HL-60 (cell line): ENCODE measurements around the gene NATD1.

ENCODE experiments used
- DNase-seq, 2 experiments: peaks; one replicate each; pipeline ENCODE4 v3.0.0-alpha.2; 2010 to 2020; ENCODE audit warnings: low read depth in 1 of 2, low spot score in 1 of 2
- H3K27ac ChIP-seq: fragments of 250-450 bp; sonication (Bioruptor Pico); replicated peaks from 2 replicates; pipeline ENCODE4 v1.5.1; 2020; ENCODE audit warnings: mild to moderate bottlenecking, moderate library complexity
- H3K27me3 ChIP-seq: fragments of 250-450 bp; sonication (Bioruptor Pico); 2 replicates; pipeline ENCODE4 v1.5.1; 2021; ENCODE audit warnings: mild to moderate bottlenecking, moderate library complexity; ENCODE audit not compliant: insufficient read depth, poor library complexity, severe bottlenecking
- H3K4me3 ChIP-seq: replicated peaks from 2 replicates; pipeline ENCODE4 v1.5.1; 2011; ENCODE audit warnings: mild to moderate bottlenecking, control low read depth, low read length; ENCODE audit not compliant: insufficient read depth
- GABPA ChIP-seq: IDR thresholded peaks from 2 replicates; pipeline ENCODE4 v1.6.1; 2012; ENCODE audit warnings: low read depth
- POLR2AphosphoS5 ChIP-seq: IDR thresholded peaks from 2 replicates; pipeline ENCODE4 v1.6.1; 2012; ENCODE audit warnings: low read depth
- SPI1 ChIP-seq: IDR thresholded peaks from 2 replicates; pipeline ENCODE4 v1.6.1; 2012; ENCODE audit warnings: low read depth, mild to moderate bottlenecking, borderline replicate concordance
- TF ChIP-seq, protein P1 (sequence below): IDR thresholded peaks from one replicate; pipeline ENCODE4 v1.5.1; 2011; ENCODE audit warnings: low read length, control low read depth, inconsistent platforms; ENCODE audit not compliant: insufficient read depth
- TF ChIP-seq, protein P2 (sequence below): IDR thresholded peaks from 2 replicates; pipeline ENCODE4 v1.6.1; 2012; ENCODE audit warnings: low read depth; ENCODE audit not compliant: insufficient replicate concordance

NATD1 gene

DNA sequence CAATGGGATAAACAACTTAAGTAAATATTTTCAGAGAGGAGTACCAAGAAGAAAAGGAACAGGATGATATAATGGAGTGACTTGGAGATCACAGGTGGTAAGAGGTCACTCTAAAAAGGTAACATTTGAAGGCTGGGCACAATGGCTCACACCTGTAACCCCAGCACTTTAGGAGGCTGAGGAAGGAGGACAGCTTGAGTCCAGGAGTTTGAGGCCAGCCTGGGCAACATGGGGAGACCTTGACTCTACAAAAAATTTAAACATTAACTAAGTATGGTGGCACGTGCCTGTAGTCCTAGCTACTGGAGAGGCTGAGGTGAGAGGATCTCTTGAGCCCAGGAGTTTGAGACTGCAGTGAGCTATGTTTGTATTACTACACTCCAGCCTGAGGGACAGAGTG is 35.9 kb downstream of the NATD1 start:
- no peak overlapping the region for H3K4me3 ChIP-seq
- no peaks in the 10 kb centered on the region for H3K27me3 ChIP-seq
- no peak for DNase-seq
- H3K27ac ChIP-seq, result no peak overlapping the region
- TF ChIP-seq, protein P1, sequence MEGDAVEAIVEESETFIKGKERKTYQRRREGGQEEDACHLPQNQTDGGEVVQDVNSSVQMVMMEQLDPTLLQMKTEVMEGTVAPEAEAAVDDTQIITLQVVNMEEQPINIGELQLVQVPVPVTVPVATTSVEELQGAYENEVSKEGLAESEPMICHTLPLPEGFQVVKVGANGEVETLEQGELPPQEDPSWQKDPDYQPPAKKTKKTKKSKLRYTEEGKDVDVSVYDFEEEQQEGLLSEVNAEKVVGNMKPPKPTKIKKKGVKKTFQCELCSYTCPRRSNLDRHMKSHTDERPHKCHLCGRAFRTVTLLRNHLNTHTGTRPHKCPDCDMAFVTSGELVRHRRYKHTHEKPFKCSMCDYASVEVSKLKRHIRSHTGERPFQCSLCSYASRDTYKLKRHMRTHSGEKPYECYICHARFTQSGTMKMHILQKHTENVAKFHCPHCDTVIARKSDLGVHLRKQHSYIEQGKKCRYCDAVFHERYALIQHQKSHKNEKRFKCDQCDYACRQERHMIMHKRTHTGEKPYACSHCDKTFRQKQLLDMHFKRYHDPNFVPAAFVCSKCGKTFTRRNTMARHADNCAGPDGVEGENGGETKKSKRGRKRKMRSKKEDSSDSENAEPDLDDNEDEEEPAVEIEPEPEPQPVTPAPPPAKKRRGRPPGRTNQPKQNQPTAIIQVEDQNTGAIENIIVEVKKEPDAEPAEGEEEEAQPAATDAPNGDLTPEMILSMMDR, result no peak
- TF ChIP-seq, protein P2, sequence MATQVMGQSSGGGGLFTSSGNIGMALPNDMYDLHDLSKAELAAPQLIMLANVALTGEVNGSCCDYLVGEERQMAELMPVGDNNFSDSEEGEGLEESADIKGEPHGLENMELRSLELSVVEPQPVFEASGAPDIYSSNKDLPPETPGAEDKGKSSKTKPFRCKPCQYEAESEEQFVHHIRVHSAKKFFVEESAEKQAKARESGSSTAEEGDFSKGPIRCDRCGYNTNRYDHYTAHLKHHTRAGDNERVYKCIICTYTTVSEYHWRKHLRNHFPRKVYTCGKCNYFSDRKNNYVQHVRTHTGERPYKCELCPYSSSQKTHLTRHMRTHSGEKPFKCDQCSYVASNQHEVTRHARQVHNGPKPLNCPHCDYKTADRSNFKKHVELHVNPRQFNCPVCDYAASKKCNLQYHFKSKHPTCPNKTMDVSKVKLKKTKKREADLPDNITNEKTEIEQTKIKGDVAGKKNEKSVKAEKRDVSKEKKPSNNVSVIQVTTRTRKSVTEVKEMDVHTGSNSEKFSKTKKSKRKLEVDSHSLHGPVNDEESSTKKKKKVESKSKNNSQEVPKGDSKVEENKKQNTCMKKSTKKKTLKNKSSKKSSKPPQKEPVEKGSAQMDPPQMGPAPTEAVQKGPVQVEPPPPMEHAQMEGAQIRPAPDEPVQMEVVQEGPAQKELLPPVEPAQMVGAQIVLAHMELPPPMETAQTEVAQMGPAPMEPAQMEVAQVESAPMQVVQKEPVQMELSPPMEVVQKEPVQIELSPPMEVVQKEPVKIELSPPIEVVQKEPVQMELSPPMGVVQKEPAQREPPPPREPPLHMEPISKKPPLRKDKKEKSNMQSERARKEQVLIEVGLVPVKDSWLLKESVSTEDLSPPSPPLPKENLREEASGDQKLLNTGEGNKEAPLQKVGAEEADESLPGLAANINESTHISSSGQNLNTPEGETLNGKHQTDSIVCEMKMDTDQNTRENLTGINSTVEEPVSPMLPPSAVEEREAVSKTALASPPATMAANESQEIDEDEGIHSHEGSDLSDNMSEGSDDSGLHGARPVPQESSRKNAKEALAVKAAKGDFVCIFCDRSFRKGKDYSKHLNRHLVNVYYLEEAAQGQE, result no peak
- TF ChIP-seq SPI1 (no peak), GABPA (no peak), POLR2AphosphoS5 (no peak)

DNA sequence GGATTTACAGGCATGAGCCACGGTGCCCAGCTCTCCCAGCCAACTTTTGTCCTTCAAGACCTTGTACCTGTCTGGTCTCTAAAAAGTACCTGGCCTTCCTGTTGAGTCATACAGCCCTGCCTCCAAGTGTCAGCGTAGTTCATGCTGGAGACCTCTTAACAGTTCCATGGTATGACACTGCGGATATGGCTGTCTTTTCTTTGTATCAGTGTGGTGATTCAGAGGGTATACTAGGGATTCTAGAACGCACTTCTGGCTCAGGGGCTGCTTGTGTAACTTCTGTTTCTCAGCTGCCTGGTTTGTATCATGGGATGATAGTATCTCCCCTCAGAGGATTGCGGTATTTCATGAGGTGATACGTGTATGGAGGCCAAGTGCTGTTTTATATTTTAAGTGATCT is 37.3 kb downstream of the NATD1 start:
- TF ChIP-seq, protein P1, result no peak
- TF ChIP-seq POLR2AphosphoS5 (no peak), SPI1 (no peak), GABPA (no peak)
- TF ChIP-seq, protein P2, result no peak
- Histone ChIP-seq H3K27me3 (no peaks in the 10 kb centered on the region), H3K4me3 (no peak overlapping the region), H3K27ac (no peak overlapping the region)
- DNase-seq, result peak in 1 of 2 experiments; percentile 27

DNA sequence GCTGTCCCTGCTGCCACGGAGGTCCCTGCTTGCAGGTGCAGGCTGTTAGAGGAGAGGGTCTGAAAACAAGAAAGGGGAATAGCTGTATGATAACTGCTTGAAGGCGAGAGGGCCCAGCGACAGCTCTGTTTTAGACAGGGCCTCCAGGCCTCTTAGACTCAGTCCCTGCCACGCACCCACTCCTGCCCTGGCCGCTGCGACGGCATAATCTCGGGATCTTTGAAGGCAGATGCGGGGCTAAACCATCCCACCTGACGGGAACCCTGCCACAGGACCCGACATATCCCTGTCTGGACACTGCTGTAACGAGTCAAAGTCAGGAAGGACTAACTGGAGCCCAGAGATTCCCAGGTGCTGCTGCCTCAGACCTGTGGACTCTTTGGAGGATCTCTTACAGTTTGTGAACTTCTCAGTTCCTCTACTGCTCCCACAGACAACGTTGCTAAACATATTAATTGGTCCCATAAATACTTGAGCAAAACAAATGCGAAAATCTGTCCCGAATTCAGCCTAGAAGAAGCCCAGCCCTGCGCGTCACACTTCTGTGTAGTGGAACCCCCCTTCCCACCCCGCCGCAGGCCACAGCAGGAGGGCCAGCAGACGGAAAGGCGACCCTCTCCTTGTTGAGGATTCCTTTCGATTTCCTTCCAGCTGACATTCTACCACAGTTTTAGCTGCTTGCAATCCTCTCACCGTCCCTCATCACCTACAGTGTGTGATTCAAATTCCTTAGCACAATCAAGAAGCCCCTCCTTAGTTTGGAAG is 38.3 kb downstream of the NATD1 start:
- Histone ChIP-seq H3K27ac (peak overlapping the region; percentile 99), H3K4me3 (peak overlapping the region; percentile 87), H3K27me3 (no peaks in the 10 kb centered on the region)
- peak in 1 of 2 experiments; percentile 28 for DNase-seq
- no peak for TF ChIP-seq SPI1
- TF ChIP-seq, protein P2, result no peak
- no peak for TF ChIP-seq GABPA
- TF ChIP-seq, protein P1, result no peak
- no peak for TF ChIP-seq POLR2AphosphoS5
